HCT116 (cell line): ENCODE results near the gene DCAF4L1.

Source experiments
- JUND ChIP-seq: IDR thresholded peaks from 2 replicates; pipeline ENCODE4 v1.6.1; 2012
- ZFX ChIP-seq: fragments of 450-650 bp; IDR thresholded peaks from 2 replicates; pipeline ENCODE4 v1.6.1; 2017
- TF ChIP-seq, protein P1 (sequence below), 3 experiments: fragments of 200-600 bp in 1 of 3; sonication (generic) in 1 of 3; IDR thresholded peaks in 2 of 3; conservative IDR thresholded peaks in 1 of 3; 2 replicates each; pipeline ENCODE4 v1.5.1; 2012 to 2017; ENCODE audit warnings: low read depth in 2 of 3, low read length in 2 of 3, antibody characterized with exemption in 1 of 3, borderline replicate concordance in 1 of 3, control low read depth in 1 of 3, mild to moderate bottlenecking in 1 of 3, mixed read lengths in 1 of 3, mixed run types in 1 of 3, moderate library complexity in 1 of 3; ENCODE audit not compliant: insufficient read depth in 1 of 3

DNA sequence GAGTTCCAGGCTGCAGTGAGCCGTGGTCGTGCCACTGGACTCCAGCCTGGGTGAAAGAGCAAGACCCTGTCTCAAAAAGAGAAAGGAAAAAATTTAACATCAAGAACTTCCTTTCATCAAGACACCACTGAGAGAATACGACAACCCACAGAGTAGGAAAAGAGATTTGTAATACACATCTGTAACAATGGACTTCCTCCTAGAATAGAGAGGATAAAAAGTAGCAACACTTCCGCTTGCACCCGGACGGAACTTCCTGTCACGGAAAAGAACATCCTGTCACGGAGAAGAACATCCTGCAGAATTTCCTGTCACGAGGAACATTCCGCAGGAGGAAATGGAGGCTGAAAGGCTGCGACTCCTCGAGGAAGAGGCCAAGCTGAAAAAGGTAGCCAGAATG, at the start of gene DCAF4L1:
- no peak for TF ChIP-seq ZFX
- TF ChIP-seq JUND = no peak
- TF ChIP-seq, protein P1, sequence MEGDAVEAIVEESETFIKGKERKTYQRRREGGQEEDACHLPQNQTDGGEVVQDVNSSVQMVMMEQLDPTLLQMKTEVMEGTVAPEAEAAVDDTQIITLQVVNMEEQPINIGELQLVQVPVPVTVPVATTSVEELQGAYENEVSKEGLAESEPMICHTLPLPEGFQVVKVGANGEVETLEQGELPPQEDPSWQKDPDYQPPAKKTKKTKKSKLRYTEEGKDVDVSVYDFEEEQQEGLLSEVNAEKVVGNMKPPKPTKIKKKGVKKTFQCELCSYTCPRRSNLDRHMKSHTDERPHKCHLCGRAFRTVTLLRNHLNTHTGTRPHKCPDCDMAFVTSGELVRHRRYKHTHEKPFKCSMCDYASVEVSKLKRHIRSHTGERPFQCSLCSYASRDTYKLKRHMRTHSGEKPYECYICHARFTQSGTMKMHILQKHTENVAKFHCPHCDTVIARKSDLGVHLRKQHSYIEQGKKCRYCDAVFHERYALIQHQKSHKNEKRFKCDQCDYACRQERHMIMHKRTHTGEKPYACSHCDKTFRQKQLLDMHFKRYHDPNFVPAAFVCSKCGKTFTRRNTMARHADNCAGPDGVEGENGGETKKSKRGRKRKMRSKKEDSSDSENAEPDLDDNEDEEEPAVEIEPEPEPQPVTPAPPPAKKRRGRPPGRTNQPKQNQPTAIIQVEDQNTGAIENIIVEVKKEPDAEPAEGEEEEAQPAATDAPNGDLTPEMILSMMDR (IDR thresholded peaks at IDR 0.05 in 2 of 3, conservative IDR thresholded peaks at IDR 0.05 in 1 of 3; ENCODE audit: borderline replicate concordance in 1 of 3, insufficient read depth in 1 of 3, low read depth in 2 of 3, low read length in 2 of 3) = no peak
